HepG2 (cell line): Measurements from ENCODE around the gene RNF222. TPM values are rescaled to one million over a fixed set of nuclear protein-coding genes. Genes with fewer than 3 reads are reported as not detected.

Experiments used
- AGO2 ChIP-seq: fragments of 200-400 bp; formaldehyde crosslinking; optimal IDR thresholded peaks from 2 replicates; pipeline ENCODE3; 2017; ENCODE audit warnings: mild to moderate bottlenecking, low read depth, low read length, moderate library complexity
- DMAP1 ChIP-seq: IDR thresholded peaks from 2 replicates; pipeline ENCODE4 v1.6.1; 2016
- HCFC1 ChIP-seq: fragments of 150-350 bp; IDR thresholded peaks from 2 replicates; pipeline ENCODE4 v1.6.1; 2014; ENCODE audit warnings: low read depth, low read length
- IKZF4 ChIP-seq: sonication (generic); formaldehyde crosslinking; IDR thresholded peaks from 2 replicates; pipeline ENCODE4 v1.5.1; 2020; ENCODE audit warnings: borderline replicate concordance, mild to moderate bottlenecking, low read depth, missing genetic modification reagents; ENCODE audit errors: not compliant biosample characterization
- KLF12 ChIP-seq: sonication (generic); formaldehyde crosslinking; IDR thresholded peaks from 2 replicates; pipeline ENCODE4 v1.4.0; 2020; ENCODE audit warnings: missing genetic modification reagents, borderline replicate concordance
- PAX8 ChIP-seq: sonication (generic); formaldehyde crosslinking; IDR thresholded peaks from 2 replicates; pipeline ENCODE4 v1.8.0; 2022; ENCODE audit warnings: mild to moderate bottlenecking, missing genetic modification reagents, borderline replicate concordance
- PHF8 ChIP-seq: sonication (generic); formaldehyde crosslinking; IDR thresholded peaks from 2 replicates; pipeline ENCODE4 v1.5.0; 2020; ENCODE audit warnings: missing genetic modification reagents
- RFXAP ChIP-seq: sonication (generic); formaldehyde crosslinking; IDR thresholded peaks from 2 replicates; pipeline ENCODE4 v1.4.0; 2020; ENCODE audit warnings: missing genetic modification reagents, borderline replicate concordance
- SP1 ChIP-seq, 2 experiments: fragments of 450-650 bp in 1 of 2; sonication (generic) in 1 of 2; formaldehyde crosslinking in 1 of 2; IDR thresholded peaks; 2 replicates each; pipeline versions ENCODE4 v1.4.0 to v1.6.1; 2016 to 2020; ENCODE audit warnings: missing genetic modification reagents in 1 of 2
- TGIF2 ChIP-seq: IDR thresholded peaks from 2 replicates; pipeline ENCODE4 v1.6.1; 2016; ENCODE audit warnings: control low read depth, missing compliant biosample characterization
- TOPORS ChIP-seq: sonication (generic); formaldehyde crosslinking; IDR thresholded peaks from 2 replicates; pipeline ENCODE4 v1.8.0; 2023; ENCODE audit warnings: mild to moderate bottlenecking, missing genetic modification reagents
- YEATS4 ChIP-seq: sonication (generic); formaldehyde crosslinking; IDR thresholded peaks from 2 replicates; pipeline ENCODE4 v1.4.0; 2020; ENCODE audit warnings: missing genetic modification reagents, borderline replicate concordance
- ZNF772 ChIP-seq: sonication (generic); formaldehyde crosslinking; IDR thresholded peaks from 2 replicates; pipeline ENCODE4 v1.5.0; 2020; ENCODE audit warnings: mild to moderate bottlenecking, missing genetic modification reagents
- polyA plus RNA-seq, 8 experiments: library from polyadenylated mRNA; depleted of rRNA in 3 of 8; stranded (reverse) in 7 of 8; unstranded in 1 of 8; fragments of >200 nt; fragmentation: Illumina TruSeq in 4 of 8; extraction: Trizol in 4 of 8; gene quantifications; 2 replicates each; pipeline versions ENCODE4 v1.2.1 to v1.2.3, GENCODE V29; 2011 to 2016; ENCODE audit warnings: low read depth in 4 of 8, missing spikeins in 1 of 8, mixed read lengths in 1 of 8; ENCODE audit not compliant: insufficient read depth in 1 of 8
- total RNA-seq, 5 experiments: library from RNA; depleted of rRNA; stranded (reverse); fragments of >200 nt; fragmentation: Illumina TruSeq; extraction: Trizol; gene quantifications; 2 replicates each; pipeline ENCODE4 v1.2.3, GENCODE V29; 2016; ENCODE audit warnings: low read depth in 1 of 5
- TF ChIP-seq, protein P1 (sequence below): sonication (generic); formaldehyde crosslinking; IDR thresholded peaks from 2 replicates; pipeline ENCODE4 v1.5.0; 2020; ENCODE audit warnings: mild to moderate bottlenecking, missing genetic modification reagents, borderline replicate concordance
- TF ChIP-seq, protein P2 (sequence below): sonication (generic); formaldehyde crosslinking; IDR thresholded peaks from 2 replicates; pipeline ENCODE4 v1.8.0; 2022; ENCODE audit warnings: mild to moderate bottlenecking, missing genetic modification reagents; ENCODE audit not compliant: insufficient replicate concordance
- TF ChIP-seq, protein P3 (sequence below): sonication (generic); formaldehyde crosslinking; IDR thresholded peaks from 2 replicates; pipeline ENCODE4 v1.4.0; 2020; ENCODE audit warnings: mild to moderate bottlenecking, missing genetic modification reagents
- TF ChIP-seq, protein P4 (sequence below): sonication (generic); formaldehyde crosslinking; IDR thresholded peaks from 2 replicates; pipeline ENCODE4 v1.4.0; 2020; ENCODE audit warnings: missing genetic modification reagents

RNF222 gene
- total and polyA plus RNA-seq, 2 of the 13 experiments (the other 11 are each of a cell fraction or from before 2014, with no cell fraction given) = not detected

DNA sequence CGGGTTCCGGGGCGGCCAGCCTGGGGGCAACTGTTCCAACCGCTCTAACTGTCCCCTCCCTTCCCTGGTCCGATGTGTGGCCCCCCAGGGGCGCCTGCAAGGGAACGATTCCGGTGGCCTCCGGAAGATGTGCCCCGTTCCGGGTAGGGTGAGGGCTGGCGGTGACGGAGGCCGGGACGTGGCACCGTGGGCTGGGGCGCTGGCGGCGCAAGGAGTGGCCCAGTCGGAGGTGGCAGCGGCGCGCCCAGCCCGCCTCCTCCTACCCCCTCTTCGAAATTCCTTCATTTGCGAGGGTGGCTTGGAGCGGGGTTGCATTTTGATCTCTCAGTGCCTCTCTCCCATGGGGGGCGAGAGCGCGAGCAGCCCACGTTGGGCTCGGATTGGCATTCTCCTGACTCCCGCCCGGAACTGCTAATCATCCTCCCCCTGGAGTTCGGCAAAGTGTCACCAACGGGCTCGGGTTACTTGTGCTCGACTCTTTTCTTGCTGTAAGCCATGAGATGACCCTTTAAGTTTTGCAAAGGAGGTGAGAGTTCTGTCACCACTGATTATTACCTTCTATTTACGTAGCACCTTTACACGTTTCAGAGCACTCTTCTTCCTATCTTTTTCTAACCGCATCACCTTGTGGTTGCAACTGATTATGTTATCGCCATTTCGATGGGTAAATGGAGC, 38.7 kb upstream of the RNF222 start (continued):
- TF ChIP-seq IKZF4 (peak; percentile 24), ZNF772 (CRISPR knock-in tag) (peak; percentile 21), KLF12 (no peak), PAX8 (CRISPR knock-in tag) (0 out of 2 replicates have a peak, but pooled peaks have one; percentile 56), RFXAP (CRISPR knock-in tag) (0 out of 2 replicates have a peak, but pooled peaks have one; percentile 14), TGIF2 (peak; percentile 15; the same call in 1 of the 2 replicates), YEATS4 (peak; percentile 28; the same call in 1 of the 2 replicates), PHF8 (CRISPR knock-in tag) (peak; percentile 44; the same call in 1 of the 2 replicates), SP1 (IDR thresholded peaks at IDR 0.05) (no peak), SP1 (CRISPR knock-in tag; IDR thresholded peaks at IDR 0.05) (no peak), HCFC1 (no peak), TOPORS (CRISPR knock-in tag) (0 out of 2 replicates have a peak, but pooled peaks have one; percentile 19), AGO2 (peak; percentile 92), DMAP1 (CRISPR knock-in tag) (peak; percentile 68)
- TF ChIP-seq, protein P1, sequence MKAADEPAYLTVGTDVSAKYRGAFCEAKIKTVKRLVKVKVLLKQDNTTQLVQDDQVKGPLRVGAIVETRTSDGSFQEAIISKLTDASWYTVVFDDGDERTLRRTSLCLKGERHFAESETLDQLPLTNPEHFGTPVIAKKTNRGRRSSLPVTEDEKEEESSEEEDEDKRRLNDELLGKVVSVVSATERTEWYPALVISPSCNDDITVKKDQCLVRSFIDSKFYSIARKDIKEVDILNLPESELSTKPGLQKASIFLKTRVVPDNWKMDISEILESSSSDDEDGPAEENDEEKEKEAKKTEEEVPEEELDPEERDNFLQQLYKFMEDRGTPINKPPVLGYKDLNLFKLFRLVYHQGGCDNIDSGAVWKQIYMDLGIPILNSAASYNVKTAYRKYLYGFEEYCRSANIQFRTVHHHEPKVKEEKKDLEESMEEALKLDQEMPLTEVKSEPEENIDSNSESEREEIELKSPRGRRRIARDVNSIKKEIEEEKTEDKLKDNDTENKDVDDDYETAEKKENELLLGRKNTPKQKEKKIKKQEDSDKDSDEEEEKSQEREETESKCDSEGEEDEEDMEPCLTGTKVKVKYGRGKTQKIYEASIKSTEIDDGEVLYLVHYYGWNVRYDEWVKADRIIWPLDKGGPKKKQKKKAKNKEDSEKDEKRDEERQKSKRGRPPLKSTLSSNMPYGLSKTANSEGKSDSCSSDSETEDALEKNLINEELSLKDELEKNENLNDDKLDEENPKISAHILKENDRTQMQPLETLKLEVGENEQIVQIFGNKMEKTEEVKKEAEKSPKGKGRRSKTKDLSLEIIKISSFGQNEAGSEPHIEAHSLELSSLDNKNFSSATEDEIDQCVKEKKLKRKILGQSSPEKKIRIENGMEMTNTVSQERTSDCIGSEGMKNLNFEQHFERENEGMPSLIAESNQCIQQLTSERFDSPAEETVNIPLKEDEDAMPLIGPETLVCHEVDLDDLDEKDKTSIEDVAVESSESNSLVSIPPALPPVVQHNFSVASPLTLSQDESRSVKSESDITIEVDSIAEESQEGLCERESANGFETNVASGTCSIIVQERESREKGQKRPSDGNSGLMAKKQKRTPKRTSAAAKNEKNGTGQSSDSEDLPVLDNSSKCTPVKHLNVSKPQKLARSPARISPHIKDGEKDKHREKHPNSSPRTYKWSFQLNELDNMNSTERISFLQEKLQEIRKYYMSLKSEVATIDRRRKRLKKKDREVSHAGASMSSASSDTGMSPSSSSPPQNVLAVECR (CRISPR knock-in tag) = peak; percentile 59
- TF ChIP-seq, protein P2, sequence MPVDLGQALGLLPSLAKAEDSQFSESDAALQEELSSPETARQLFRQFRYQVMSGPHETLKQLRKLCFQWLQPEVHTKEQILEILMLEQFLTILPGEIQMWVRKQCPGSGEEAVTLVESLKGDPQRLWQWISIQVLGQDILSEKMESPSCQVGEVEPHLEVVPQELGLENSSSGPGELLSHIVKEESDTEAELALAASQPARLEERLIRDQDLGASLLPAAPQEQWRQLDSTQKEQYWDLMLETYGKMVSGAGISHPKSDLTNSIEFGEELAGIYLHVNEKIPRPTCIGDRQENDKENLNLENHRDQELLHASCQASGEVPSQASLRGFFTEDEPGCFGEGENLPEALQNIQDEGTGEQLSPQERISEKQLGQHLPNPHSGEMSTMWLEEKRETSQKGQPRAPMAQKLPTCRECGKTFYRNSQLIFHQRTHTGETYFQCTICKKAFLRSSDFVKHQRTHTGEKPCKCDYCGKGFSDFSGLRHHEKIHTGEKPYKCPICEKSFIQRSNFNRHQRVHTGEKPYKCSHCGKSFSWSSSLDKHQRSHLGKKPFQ = peak; percentile 86
- TF ChIP-seq, protein P3, sequence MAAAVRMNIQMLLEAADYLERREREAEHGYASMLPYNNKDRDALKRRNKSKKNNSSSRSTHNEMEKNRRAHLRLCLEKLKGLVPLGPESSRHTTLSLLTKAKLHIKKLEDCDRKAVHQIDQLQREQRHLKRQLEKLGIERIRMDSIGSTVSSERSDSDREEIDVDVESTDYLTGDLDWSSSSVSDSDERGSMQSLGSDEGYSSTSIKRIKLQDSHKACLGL = 0 out of 2 replicates have a peak, but pooled peaks have one; percentile 16
- TF ChIP-seq, protein P4, sequence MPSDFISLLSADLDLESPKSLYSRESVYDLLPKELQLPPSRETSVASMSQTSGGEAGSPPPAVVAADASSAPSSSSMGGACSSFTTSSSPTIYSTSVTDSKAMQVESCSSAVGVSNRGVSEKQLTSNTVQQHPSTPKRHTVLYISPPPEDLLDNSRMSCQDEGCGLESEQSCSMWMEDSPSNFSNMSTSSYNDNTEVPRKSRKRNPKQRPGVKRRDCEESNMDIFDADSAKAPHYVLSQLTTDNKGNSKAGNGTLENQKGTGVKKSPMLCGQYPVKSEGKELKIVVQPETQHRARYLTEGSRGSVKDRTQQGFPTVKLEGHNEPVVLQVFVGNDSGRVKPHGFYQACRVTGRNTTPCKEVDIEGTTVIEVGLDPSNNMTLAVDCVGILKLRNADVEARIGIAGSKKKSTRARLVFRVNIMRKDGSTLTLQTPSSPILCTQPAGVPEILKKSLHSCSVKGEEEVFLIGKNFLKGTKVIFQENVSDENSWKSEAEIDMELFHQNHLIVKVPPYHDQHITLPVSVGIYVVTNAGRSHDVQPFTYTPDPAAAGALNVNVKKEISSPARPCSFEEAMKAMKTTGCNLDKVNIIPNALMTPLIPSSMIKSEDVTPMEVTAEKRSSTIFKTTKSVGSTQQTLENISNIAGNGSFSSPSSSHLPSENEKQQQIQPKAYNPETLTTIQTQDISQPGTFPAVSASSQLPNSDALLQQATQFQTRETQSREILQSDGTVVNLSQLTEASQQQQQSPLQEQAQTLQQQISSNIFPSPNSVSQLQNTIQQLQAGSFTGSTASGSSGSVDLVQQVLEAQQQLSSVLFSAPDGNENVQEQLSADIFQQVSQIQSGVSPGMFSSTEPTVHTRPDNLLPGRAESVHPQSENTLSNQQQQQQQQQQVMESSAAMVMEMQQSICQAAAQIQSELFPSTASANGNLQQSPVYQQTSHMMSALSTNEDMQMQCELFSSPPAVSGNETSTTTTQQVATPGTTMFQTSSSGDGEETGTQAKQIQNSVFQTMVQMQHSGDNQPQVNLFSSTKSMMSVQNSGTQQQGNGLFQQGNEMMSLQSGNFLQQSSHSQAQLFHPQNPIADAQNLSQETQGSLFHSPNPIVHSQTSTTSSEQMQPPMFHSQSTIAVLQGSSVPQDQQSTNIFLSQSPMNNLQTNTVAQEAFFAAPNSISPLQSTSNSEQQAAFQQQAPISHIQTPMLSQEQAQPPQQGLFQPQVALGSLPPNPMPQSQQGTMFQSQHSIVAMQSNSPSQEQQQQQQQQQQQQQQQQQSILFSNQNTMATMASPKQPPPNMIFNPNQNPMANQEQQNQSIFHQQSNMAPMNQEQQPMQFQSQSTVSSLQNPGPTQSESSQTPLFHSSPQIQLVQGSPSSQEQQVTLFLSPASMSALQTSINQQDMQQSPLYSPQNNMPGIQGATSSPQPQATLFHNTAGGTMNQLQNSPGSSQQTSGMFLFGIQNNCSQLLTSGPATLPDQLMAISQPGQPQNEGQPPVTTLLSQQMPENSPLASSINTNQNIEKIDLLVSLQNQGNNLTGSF = no peak
